ENCODE data around the gene PAGR1.
A peak's percentile ranks its signal among the peaks of the same experiment; 100 is the strongest.

Gene PAGR1

GRCh38 chr16:29804455-29805231 lies 11.3 kb upstream of the PAGR1 start:
- TF ChIP-seq SIN3A (IDR thresholded peaks at IDR 0.05; ENCODE audit: borderline replicate concordance, insufficient read depth, low read length) (no peak), FOXP2 (optimal IDR thresholded peaks at IDR 0.05; ENCODE audit: borderline replicate concordance, extremely low read depth, extremely low read length, insufficient read depth) (no peak)

- TF ChIP-seq FOXP2 (optimal IDR thresholded peaks at IDR 0.05; ENCODE audit: borderline replicate concordance, extremely low read depth, extremely low read length, insufficient read depth) (no peak), REST (IDR thresholded peaks at IDR 0.05; ENCODE audit: insufficient read depth in 1 of 2, low read depth in 2 of 2, low read length in 2 of 2) (0 out of 4 replicates have a peak, but pooled peaks have one; percentile 30 to 42), SIN3A (IDR thresholded peaks at IDR 0.05; ENCODE audit: borderline replicate concordance, insufficient read depth, low read length) (peak; percentile 47; the same call in 1 of the 2 replicates), TAF1 (IDR thresholded peaks at IDR 0.05; ENCODE audit: borderline replicate concordance, insufficient read depth, low read length) (peak; percentile 81), POLR2AphosphoS5 (IDR thresholded peaks at IDR 0.05; ENCODE audit: low read depth, low read length) (peak; percentile 81)
These were observed 10.5 kb upstream of the PAGR1 start for GRCh38 chr16:29805232-29806098.

- TF ChIP-seq REST (IDR thresholded peaks at IDR 0.05; ENCODE audit: insufficient read depth in 1 of 2, low read depth in 2 of 2, low read length in 2 of 2) (no peak), FOXP2 (optimal IDR thresholded peaks at IDR 0.05; ENCODE audit: borderline replicate concordance, extremely low read depth, extremely low read length, insufficient read depth) (no peak), SIN3A (IDR thresholded peaks at IDR 0.05; ENCODE audit: borderline replicate concordance, insufficient read depth, low read length) (no peak; the same call in 1 of the 2 replicates), POLR2AphosphoS5 (IDR thresholded peaks at IDR 0.05; ENCODE audit: low read depth, low read length) (no peak), TAF1 (IDR thresholded peaks at IDR 0.05; ENCODE audit: borderline replicate concordance, insufficient read depth, low read length) (no peak)
These were observed 9.8 kb upstream of the PAGR1 start, which contains the start of gene MAZ for GRCh38 chr16:29806099-29806579. TSS of gene MAZ (plus strand) at chr16:29806529. CDS start at chr16:29806702, 173 bp downstream.

GRCh38 chr16:29806641-29807425 lies 9.1 kb upstream of the PAGR1 start:
- TF ChIP-seq FOXP2 (optimal IDR thresholded peaks at IDR 0.05; ENCODE audit: borderline replicate concordance, extremely low read depth, extremely low read length, insufficient read depth): no peak
- TF ChIP-seq REST (IDR thresholded peaks at IDR 0.05; ENCODE audit: insufficient read depth in 1 of 2, low read depth in 2 of 2, low read length in 2 of 2): no peak
- TF ChIP-seq POLR2AphosphoS5 (IDR thresholded peaks at IDR 0.05; ENCODE audit: low read depth, low read length): no peak
- 0 out of 2 replicates have a peak, but pooled peaks have one; percentile 62 for TF ChIP-seq TAF1 (IDR thresholded peaks at IDR 0.05; ENCODE audit: borderline replicate concordance, insufficient read depth, low read length)
- peak; percentile 63; the same call in 1 of the 2 replicates for TF ChIP-seq SIN3A (IDR thresholded peaks at IDR 0.05; ENCODE audit: borderline replicate concordance, insufficient read depth, low read length)

All from PFSK-1 (cell line).